ENCODE data around the gene EMX1. TPM values are rescaled to one million over a fixed set of nuclear protein-coding genes. Genes with fewer than 3 reads are reported as not detected.

Gene EMX1
- total and polyA plus RNA-seq, 3 donors from 2014 or later: 4.5 to 13.2 (median 11.3) TPM

DNA sequence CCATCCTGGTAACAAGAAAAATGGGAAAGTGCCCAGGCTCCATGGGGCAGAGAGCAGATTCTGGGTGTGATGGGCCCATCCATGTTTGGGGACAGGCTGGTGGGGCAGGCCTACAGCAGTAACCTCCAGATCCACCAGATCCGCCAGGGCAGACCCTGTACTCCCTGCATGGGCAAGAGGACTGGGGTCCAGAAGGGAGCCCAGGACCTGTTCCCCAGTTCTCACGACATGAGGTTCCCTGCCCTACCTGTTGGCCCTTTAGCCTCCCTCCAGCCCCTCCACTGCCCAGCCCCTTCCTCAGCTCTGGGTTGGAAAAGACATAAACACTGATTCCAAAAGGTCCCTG, 38.7 kb downstream of the EMX1 start:
- H3K4me1 ChIP-seq: no peaks in the 10 kb centered on the region
- intact Hi-C loops (cut with DNase I; ENCODE audit: low total_unique reads): no loop called here
- H3K9me3 ChIP-seq: no peaks in the 10 kb centered on the region
- WGBS, 2 donors: 97 to 100% methylated on average over 2 of the region's 2 CpGs
- no peak for DNase-seq
- H3K27me3 ChIP-seq: no peaks in the 10 kb centered on the region
- H3K4me3 ChIP-seq: no peak overlapping the region
- no peak overlapping the region for H3K27ac ChIP-seq
- no peaks in the 10 kb centered on the region for H3K36me3 ChIP-seq (ENCODE audit: low read depth, missing control alignments)
- TF ChIP-seq, protein P1, sequence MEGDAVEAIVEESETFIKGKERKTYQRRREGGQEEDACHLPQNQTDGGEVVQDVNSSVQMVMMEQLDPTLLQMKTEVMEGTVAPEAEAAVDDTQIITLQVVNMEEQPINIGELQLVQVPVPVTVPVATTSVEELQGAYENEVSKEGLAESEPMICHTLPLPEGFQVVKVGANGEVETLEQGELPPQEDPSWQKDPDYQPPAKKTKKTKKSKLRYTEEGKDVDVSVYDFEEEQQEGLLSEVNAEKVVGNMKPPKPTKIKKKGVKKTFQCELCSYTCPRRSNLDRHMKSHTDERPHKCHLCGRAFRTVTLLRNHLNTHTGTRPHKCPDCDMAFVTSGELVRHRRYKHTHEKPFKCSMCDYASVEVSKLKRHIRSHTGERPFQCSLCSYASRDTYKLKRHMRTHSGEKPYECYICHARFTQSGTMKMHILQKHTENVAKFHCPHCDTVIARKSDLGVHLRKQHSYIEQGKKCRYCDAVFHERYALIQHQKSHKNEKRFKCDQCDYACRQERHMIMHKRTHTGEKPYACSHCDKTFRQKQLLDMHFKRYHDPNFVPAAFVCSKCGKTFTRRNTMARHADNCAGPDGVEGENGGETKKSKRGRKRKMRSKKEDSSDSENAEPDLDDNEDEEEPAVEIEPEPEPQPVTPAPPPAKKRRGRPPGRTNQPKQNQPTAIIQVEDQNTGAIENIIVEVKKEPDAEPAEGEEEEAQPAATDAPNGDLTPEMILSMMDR (IDR thresholded peaks at IDR 0.05): no peak
- TF ChIP-seq POLR2A (IDR thresholded peaks at IDR 0.05): no peak

DNA sequence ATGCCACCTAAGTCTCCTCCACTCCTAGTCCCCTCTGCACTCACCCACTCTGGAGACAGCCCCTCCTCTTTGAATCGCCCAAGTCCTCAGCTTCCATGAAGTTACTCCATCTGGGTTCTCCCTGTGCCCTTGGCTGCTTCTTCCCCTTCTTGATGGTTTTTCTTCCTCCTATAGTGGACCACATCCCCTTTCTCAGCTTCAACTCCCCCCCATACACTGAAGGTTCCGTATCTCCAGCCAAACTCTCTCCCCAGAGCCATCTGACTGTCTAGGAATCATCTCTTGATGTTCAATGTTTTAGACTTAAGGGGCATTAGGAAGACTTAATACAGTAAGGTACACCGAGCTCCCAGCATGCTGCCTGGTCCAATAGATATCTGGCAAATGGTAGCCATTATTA, 39.6 kb downstream of the EMX1 start:
- 72 to 99% methylated on average over 3 of the region's 3 CpGs for WGBS, 2 donors
- H3K36me3 ChIP-seq (ENCODE audit: low read depth, missing control alignments): no peaks in the 10 kb centered on the region
- intact Hi-C loops (cut with DNase I; ENCODE audit: low total_unique reads): no loop called here
- no peaks in the 10 kb centered on the region for H3K27me3 ChIP-seq
- no peak for DNase-seq
- H3K4me1 ChIP-seq: no peaks in the 10 kb centered on the region
- no peak overlapping the region for H3K27ac ChIP-seq
- no peak for TF ChIP-seq POLR2A (IDR thresholded peaks at IDR 0.05)
- TF ChIP-seq, protein P1 (IDR thresholded peaks at IDR 0.05): no peak
- no peaks in the 10 kb centered on the region for H3K9me3 ChIP-seq
- H3K4me3 ChIP-seq: no peak overlapping the region

DNA sequence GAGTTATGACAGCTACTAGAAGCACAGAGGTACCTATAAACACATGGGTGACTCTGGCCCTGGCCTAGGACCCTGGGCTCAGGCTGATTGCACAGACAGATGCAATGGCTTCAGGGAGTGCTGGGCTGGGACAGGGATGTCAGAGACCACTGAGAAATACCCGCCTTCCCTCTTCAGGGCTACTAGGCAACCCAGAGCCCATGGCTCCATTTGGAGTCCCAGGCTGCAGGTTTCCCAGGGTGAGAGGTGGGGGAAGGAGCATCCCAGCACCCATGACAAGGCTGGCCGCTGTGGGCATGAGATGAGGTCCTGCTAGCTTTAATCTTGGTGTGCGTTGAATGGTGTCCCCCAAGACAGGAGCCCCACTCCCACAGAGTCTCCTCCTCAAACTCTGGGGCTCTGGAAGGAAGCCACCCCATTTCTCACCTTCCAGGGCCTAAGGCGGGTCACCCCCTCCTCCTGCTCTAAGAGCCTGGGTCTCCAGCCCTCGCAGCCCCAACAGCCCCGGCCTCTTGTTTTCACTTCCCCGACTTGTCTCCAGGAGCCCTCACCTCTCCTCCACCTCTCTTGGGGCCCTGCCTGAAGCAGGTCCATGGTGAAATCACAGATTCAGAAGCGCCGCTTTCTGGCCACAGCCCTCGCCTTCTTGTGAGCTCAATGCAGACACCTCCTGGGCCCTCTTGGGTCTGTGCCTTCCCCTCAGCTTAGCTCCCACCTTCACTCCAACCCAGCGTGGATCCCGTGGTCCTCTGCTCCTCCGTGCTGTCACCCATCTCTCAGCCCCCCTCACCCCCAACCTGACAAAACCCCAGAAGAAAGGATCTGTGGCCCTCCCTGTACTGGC, 41.4 kb downstream of the EMX1 start:
- no peak for DNase-seq
- Histone ChIP-seq H3K4me3 (no peak overlapping the region), H3K36me3 (ENCODE audit: low read depth, missing control alignments) (no peaks in the 10 kb centered on the region), H3K4me1 (peaks cover 3% of the 10 kb centered on the region), H3K9me3 (no peaks in the 10 kb centered on the region), H3K27me3 (no peaks in the 10 kb centered on the region), H3K27ac (no peak overlapping the region)
- intact Hi-C loops (cut with DNase I; ENCODE audit: low total_unique reads): no loop called here
- no peak for TF ChIP-seq POLR2A (IDR thresholded peaks at IDR 0.05)
- TF ChIP-seq, protein P1 (IDR thresholded peaks at IDR 0.05): no peak
- WGBS, 2 donors: 91 to 93% methylated on average over 11 to 13 of the region's 13 CpGs

DNA sequence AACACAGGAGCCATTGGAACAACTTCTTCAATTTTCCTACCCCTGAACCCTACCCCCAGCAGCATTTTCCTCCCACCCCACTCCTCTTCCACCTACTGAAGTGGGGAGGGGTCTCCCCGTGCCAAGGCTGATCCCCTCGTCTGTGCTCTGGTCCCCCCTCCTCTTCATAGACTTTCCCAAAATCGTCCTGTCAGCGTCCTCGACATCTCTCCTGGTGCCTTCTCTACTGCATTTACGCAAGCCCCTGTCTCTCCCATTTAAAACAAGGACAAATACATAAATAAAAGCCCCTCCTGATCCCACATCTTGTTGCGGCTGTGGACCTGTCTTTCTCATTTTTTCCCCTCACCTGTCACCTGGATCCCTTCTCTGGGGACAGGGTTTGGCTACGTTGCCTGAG, 42.2 kb downstream of the EMX1 start:
- WGBS, 2 donors: 93 to 94% methylated on average over 8 of the region's 8 CpGs
- no peak for DNase-seq
- Histone ChIP-seq H3K9me3 (no peaks in the 10 kb centered on the region), H3K27ac (no peak overlapping the region), H3K4me3 (no peak overlapping the region), H3K36me3 (ENCODE audit: low read depth, missing control alignments) (no peaks in the 10 kb centered on the region), H3K27me3 (no peaks in the 10 kb centered on the region), H3K4me1 (peaks cover 7% of the 10 kb centered on the region)
- TF ChIP-seq POLR2A (IDR thresholded peaks at IDR 0.05): no peak
- intact Hi-C loops (cut with DNase I; ENCODE audit: low total_unique reads): no loop called here

DNA sequence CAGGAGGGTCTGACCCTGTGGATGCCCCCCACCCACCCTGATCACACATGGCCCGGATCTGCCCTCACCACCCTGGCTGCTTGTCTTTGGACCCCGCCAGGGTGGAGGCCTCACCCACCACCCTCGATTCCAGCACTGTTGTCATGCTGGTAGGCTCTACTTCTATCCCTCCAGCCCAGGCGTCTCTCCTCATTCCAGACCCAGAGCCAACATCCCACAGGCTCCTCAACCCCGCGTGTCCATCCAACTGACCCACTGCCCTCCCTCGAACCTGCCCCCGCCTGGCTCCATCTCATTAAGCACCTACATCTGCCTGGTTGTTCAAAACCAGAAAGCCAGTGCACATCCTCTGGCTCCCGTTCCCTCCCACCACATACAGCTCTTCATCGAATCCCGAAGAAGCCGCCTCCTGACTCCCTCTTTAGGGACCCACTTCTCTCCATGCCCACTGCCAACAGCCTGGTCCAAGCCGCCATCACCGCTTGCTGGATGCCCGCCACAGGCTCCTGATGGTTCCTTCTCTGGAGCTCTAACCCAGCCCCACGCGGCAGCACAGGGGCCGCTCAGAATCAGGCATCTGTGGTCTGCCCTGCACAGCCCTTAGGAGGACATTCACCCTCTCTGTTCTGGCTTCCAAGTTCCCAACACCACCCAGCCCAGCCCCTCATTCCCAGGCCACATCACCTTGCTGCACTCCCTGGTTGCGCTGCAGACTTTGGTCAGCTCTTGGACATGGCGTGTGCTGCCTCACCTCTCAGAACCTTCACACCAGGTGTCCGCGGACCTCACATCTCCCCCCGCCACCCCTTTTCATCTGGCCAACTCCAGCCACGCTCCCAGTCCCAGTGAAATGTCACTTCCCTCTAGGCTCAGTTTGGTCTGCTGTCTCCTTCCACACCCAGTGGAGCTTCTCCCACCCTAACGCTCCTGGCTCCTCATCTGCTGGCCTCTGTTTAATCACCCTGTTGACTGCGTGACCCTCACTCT, 43.0 kb downstream of the EMX1 start:
- Histone ChIP-seq H3K36me3 (ENCODE audit: low read depth, missing control alignments) (no peaks in the 10 kb centered on the region), H3K27me3 (no peaks in the 10 kb centered on the region), H3K27ac (no peak overlapping the region), H3K9me3 (no peaks in the 10 kb centered on the region), H3K4me1 (peaks cover 7% of the 10 kb centered on the region), H3K4me3 (no peak overlapping the region)
- WGBS, 2 donors: 94 to 95% methylated on average over 26 of the region's 26 CpGs
- no peak for TF ChIP-seq POLR2A (IDR thresholded peaks at IDR 0.05)
- TF ChIP-seq, protein P1 (IDR thresholded peaks at IDR 0.05): no peak
- intact Hi-C loops (cut with DNase I; ENCODE audit: low total_unique reads): no loop called here
- no peak for DNase-seq

Measured in testis (tissue), 3 donors.